IMR-90 (cell line): ENCODE data around the gene TNFRSF1A. TPM values are rescaled to one million over a fixed set of nuclear protein-coding genes. Genes with fewer than 3 reads are reported as not detected.

Source experiments
- ATAC-seq: fragments of 200-7000 bp; cut with Tn5 transposase; 2 replicates; pipeline ENCODE4 v1.9.1; 2020; ENCODE audit warnings: low read depth, mild to moderate bottlenecking, moderate library complexity
- BruUV-seq: library from RNA; stranded (reverse); fragments of 400-500 nt; replicated peaks from 2 replicates; lab custom pipeline; 2021; lab: Mats Ljungman, UMichigan
- CTCF ChIA-PET: fragments of 300-600 bp; formaldehyde crosslinking; extraction: SDS; loops from one replicate; lab custom pipeline; 2021; ENCODE audit warnings: antibody characterized with exemption; lab: Yijun Ruan, JAX
- POLR2A ChIA-PET: fragments of 300-600 bp; sonication (Branson Sonifier 250); formaldehyde crosslinking; loops from one replicate; lab custom pipeline; 2022; ENCODE audit warnings: antibody characterized with exemption; ENCODE audit not compliant: unreplicated experiment; lab: Charles Lee
- DNase-seq: peaks from one replicate; pipeline ENCODE4 v3.0.0; 2013
- H2AFZ ChIP-seq: replicated peaks from 2 replicates; pipeline ENCODE3; 2013; ENCODE audit warnings: low read length, mild to moderate bottlenecking; ENCODE audit not compliant: poor library complexity
- H2AK5ac ChIP-seq: 2 replicates; pipeline ENCODE4 v1.6.1; 2013; ENCODE audit warnings: low read depth, low read length, inconsistent platforms
- H2AK9ac ChIP-seq: replicated peaks from 2 replicates; pipeline ENCODE3; 2013; ENCODE audit warnings: mild to moderate bottlenecking, low read depth, low read length, moderate library complexity; ENCODE audit not compliant: poor library complexity
- H2BK120ac ChIP-seq: 2 replicates; pipeline ENCODE4 v1.6.1; 2013; ENCODE audit warnings: low read depth, low read length, inconsistent platforms
- H2BK15ac ChIP-seq: 3 replicates; pipeline ENCODE4 v1.6.1; 2013; ENCODE audit warnings: low read depth, low read length, inconsistent platforms
- H2BK20ac ChIP-seq: 2 replicates; pipeline ENCODE4 v1.6.1; 2013; ENCODE audit warnings: low read depth, mild to moderate bottlenecking, inconsistent platforms, low read length, moderate library complexity
- H2BK5ac ChIP-seq: 2 replicates; pipeline ENCODE4 v1.6.1; 2013; ENCODE audit warnings: mild to moderate bottlenecking, low read depth, low read length, inconsistent platforms; ENCODE audit not compliant: poor library complexity, severe bottlenecking
- H3K14ac ChIP-seq: replicated peaks from 2 replicates; pipeline ENCODE4 v1.6.1; 2013; ENCODE audit warnings: low read depth, low read length, inconsistent platforms
- H3K18ac ChIP-seq: 2 replicates; pipeline ENCODE4 v1.6.1; 2013; ENCODE audit warnings: low read depth, low read length, control low read depth
- H3K23ac ChIP-seq: 2 replicates; pipeline ENCODE4 v1.6.1; 2013; ENCODE audit warnings: low read depth, low read length, inconsistent platforms
- H3K27ac ChIP-seq: 2 replicates; pipeline ENCODE4 v1.5.1; 2013; ENCODE audit warnings: mild to moderate bottlenecking, control low read depth, low read length; ENCODE audit not compliant: insufficient read depth
- H3K27me3 ChIP-seq: 2 replicates; pipeline ENCODE4 v1.6.1; 2013; ENCODE audit warnings: low read length; ENCODE audit not compliant: control insufficient read depth, insufficient read depth
- H3K36me3 ChIP-seq: 2 replicates; pipeline ENCODE4 v1.6.1; 2013; ENCODE audit warnings: low read length, mixed read lengths; ENCODE audit not compliant: control insufficient read depth, insufficient read depth
- H3K4ac ChIP-seq: 2 replicates; pipeline ENCODE4 v1.6.1; 2013; ENCODE audit warnings: low read depth, low read length, inconsistent platforms
- H3K4me1 ChIP-seq: 2 replicates; pipeline ENCODE4 v1.6.1; 2013; ENCODE audit warnings: low read length, mixed read lengths; ENCODE audit not compliant: control insufficient read depth, insufficient read depth
- H3K4me2 ChIP-seq: 2 replicates; pipeline ENCODE4 v1.6.1; 2013; ENCODE audit warnings: low read depth, mild to moderate bottlenecking, control low read depth, low read length, moderate library complexity
- H3K4me3 ChIP-seq: 2 replicates; pipeline ENCODE4 v1.5.1; 2013; ENCODE audit warnings: low read depth, mild to moderate bottlenecking, control low read depth, low read length, moderate library complexity; ENCODE audit not compliant: insufficient read depth
- H3K56ac ChIP-seq: 2 replicates; pipeline ENCODE4 v1.6.1; 2013; ENCODE audit warnings: low read length, inconsistent platforms; ENCODE audit not compliant: insufficient read depth; ENCODE audit errors: extremely low read depth
- H3K79me1 ChIP-seq, 2 experiments: 2 replicates each; pipeline ENCODE4 v1.6.1; 2013; ENCODE audit warnings: low read length in 2 of 2, inconsistent platforms in 1 of 2, low read depth in 1 of 2
- H3K9ac ChIP-seq: 2 replicates; pipeline ENCODE4 v1.6.1; 2013; ENCODE audit warnings: low read depth, low read length, control low read depth
- H3K9me1 ChIP-seq: 2 replicates; pipeline ENCODE4 v1.6.1; 2013; ENCODE audit warnings: low read length, inconsistent platforms; ENCODE audit not compliant: insufficient read depth
- H3K9me3 ChIP-seq: 2 replicates; pipeline ENCODE4 v1.6.1; 2013; ENCODE audit warnings: low read length; ENCODE audit not compliant: control insufficient read depth, insufficient read depth
- H4K20me1 ChIP-seq: 2 replicates; pipeline ENCODE4 v1.6.1; 2013; ENCODE audit warnings: low read length, inconsistent platforms; ENCODE audit not compliant: insufficient read depth
- H4K5ac ChIP-seq: 2 replicates; pipeline ENCODE4 v1.6.1; 2013; ENCODE audit warnings: mild to moderate bottlenecking, low read depth, low read length, control low read depth
- H4K8ac ChIP-seq, 2 experiments: 2 replicates each; pipeline ENCODE4 v1.6.1; 2013; ENCODE audit warnings: low read depth in 2 of 2, low read length in 2 of 2, control low read depth in 1 of 2, inconsistent platforms in 1 of 2
- H4K91ac ChIP-seq: 2 replicates; pipeline ENCODE4 v1.6.1; 2013; ENCODE audit warnings: low read depth, low read length, inconsistent platforms; ENCODE audit not compliant: insufficient read depth
- CHD1 ChIP-seq: IDR thresholded peaks from 2 replicates; pipeline ENCODE4 v1.6.1; 2012; ENCODE audit warnings: low read depth, low read length, improper control_type of control experiment
- FOS ChIP-seq: fragments of 150-350 bp; IDR thresholded peaks from 2 replicates; pipeline ENCODE4 v1.6.1; 2016; ENCODE audit warnings: low read depth, low read length
- MAFK ChIP-seq: IDR thresholded peaks from 2 replicates; pipeline ENCODE4 v1.6.1; 2012; ENCODE audit warnings: low read depth, low read length, improper control_type of control experiment
- NFE2L2 ChIP-seq: fragments of 150-350 bp; IDR thresholded peaks from 2 replicates; pipeline ENCODE4 v1.6.1; 2016; ENCODE audit warnings: low read depth, mild to moderate bottlenecking, low read length
- POLR2A ChIP-seq: IDR thresholded peaks from 2 replicates; pipeline ENCODE4 v1.6.1; 2012; ENCODE audit warnings: mild to moderate bottlenecking, low read depth, low read length
- WGBS, 2 experiments: methylation state at CpG; one replicate each; pipeline versions ENCODE4 v1.1.5 to v1.1.7; 2013; ENCODE audit warnings: missing lambda C conversion rate in 2 of 2; ENCODE audit not compliant: insufficient read length in 1 of 2; ENCODE audit errors: extremely low coverage in 2 of 2; 5-methylcytosine and 5-hydroxymethylcytosine counted together
- dilution Hi-C: fragments of 300-500 bp; cut with HindIII; formaldehyde crosslinking; loops from one replicate; pipeline ENCODE4 v1.14.3; 2018; ENCODE audit warnings: low sequenced_read_pairs; ENCODE audit not compliant: unreplicated experiment
- in situ Hi-C: fragments of 300-500 bp; cut with MboI; formaldehyde crosslinking; loops from 3 replicates; pipeline ENCODE4 v1.14.3; 2019; ENCODE audit warnings: low sequenced_read_pairs, inconsistent platforms, mixed read lengths
- intact Hi-C: fragments of 100-400 bp; cut with micrococcal nuclease; formaldehyde crosslinking; loops from 2 replicates; pipeline ENCODE4 v1.10.0; 2022
- polyA plus RNA-seq, 3 experiments: library from polyadenylated mRNA; depleted of rRNA; stranded (reverse); fragments of >200 nt; gene quantifications; 2 replicates each; pipeline ENCODE4 v1.2.3, GENCODE V29; 2012; ENCODE audit warnings: low replicate concordance in 1 of 3
- total RNA-seq: library from RNA; depleted of rRNA; stranded (reverse); fragments of >200 nt; gene quantifications from 2 replicates; pipeline ENCODE4 v1.2.3, GENCODE V29; 2012
- TF ChIP-seq, protein P1 (sequence below): fragments of 150-350 bp; IDR thresholded peaks from 2 replicates; pipeline ENCODE4 v1.6.1; 2017; ENCODE audit warnings: mild to moderate bottlenecking, antibody characterized with exemption, low read length, low read depth

Gene TNFRSF1A
- total and polyA plus RNA-seq, 2 of the 4 experiments (the other 2 are of a cell fraction): 79.6 to 136 TPM

- intact Hi-C loops: no loop called here
- Histone ChIP-seq H2BK5ac (no peak overlapping the region), H2BK15ac (no peak overlapping the region), H3K9me1 (peaks cover 12% of the 10 kb centered on the region), H4K5ac (no peak overlapping the region), H3K79me1 (no peaks in the 10 kb centered on the region), H3K27me3 (peaks cover 4% of the 10 kb centered on the region; the same call in 1 of the 2 replicates), H4K91ac (no peak overlapping the region), H4K20me1 (no peaks in the 10 kb centered on the region), H3K27ac (no peak overlapping the region), H2AK5ac (no peak overlapping the region), H2AFZ (no peak overlapping the region), H3K4me3 (no peak overlapping the region), H2BK20ac (no peak overlapping the region), H3K9me3 (no peaks in the 10 kb centered on the region), H2AK9ac (peak overlapping the region; percentile 88), H3K56ac (no peak overlapping the region), H3K4me2 (no peak overlapping the region), H4K8ac (no peak overlapping the region), H3K18ac (no peak overlapping the region), H3K9ac (no peak overlapping the region), H3K23ac (no peak overlapping the region), H3K36me3 (no peaks in the 10 kb centered on the region), H3K4ac (no peak overlapping the region), H2BK120ac (no peak overlapping the region), H3K14ac (no peak overlapping the region), H3K4me1 (peaks cover 10% of the 10 kb centered on the region)
- dilution Hi-C loops: no loop called here
- in situ Hi-C loops: no loop called here
- CTCF ChIA-PET: no interaction called here
- no TSS peak for BruUV-seq
- DNase-seq (no peak), ATAC-seq (no peak)
- POLR2A ChIA-PET: no interaction called here
- 75% methylated on average over 7 of the region's 17 CpGs; no CpG with 5 or more reads in 1 of the 2 experiments for WGBS, 2 experiments
- TF ChIP-seq, protein P1, sequence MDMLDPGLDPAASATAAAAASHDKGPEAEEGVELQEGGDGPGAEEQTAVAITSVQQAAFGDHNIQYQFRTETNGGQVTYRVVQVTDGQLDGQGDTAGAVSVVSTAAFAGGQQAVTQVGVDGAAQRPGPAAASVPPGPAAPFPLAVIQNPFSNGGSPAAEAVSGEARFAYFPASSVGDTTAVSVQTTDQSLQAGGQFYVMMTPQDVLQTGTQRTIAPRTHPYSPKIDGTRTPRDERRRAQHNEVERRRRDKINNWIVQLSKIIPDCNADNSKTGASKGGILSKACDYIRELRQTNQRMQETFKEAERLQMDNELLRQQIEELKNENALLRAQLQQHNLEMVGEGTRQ: no peak
- TF ChIP-seq NFE2L2: no peak
- peak; percentile 20; the same call in 1 of the 2 replicates for TF ChIP-seq POLR2A
- no peak for TF ChIP-seq MAFK
- TF ChIP-seq FOS: no peak
- TF ChIP-seq CHD1: no peak
Observed at GRCh38 chr12:6315704-6316597, 25.9 kb downstream of the TNFRSF1A start.
